GM19438 (cell line): ENCODE results near the gene SLC17A5.
"Not testable (repeated sequence)": the region's sequence is repeated elsewhere in the genome, so short reads cannot be mapped to it uniquely, and the experiment has no call there.

Experiments
- ATAC-seq: cut with Tn5 transposase; IDR thresholded peaks from one replicate; pipeline ENCODE4 v1.9.1; 2021; ENCODE audit warnings: low read depth; ENCODE audit not compliant: unreplicated experiment

The SLC17A5 gene

GRCh38 chr6:73653571-73654424, at the start of gene SLC17A5:
Gene SLC17A5 (minus strand): TSS chr6:73653992. CDS start chr6:73653886, 106 bp downstream.
- peak; percentile 80 for ATAC-seq

GRCh38 chr6:73703466-73703865, 49.7 kb upstream of the SLC17A5 start:
- ATAC-seq, result no peak

GRCh38 chr6:73702444-73702843, 48.7 kb upstream of the SLC17A5 start:
- no peak for ATAC-seq

- ATAC-seq, result no peak
Measured at GRCh38 chr6:73699676-73700459, 46.1 kb upstream of the SLC17A5 start.

- ATAC-seq, result no peak
Measured at GRCh38 chr6:73696966-73697655, 43.3 kb upstream of the SLC17A5 start.

GRCh38 chr6:73695619-73696421, 42.0 kb upstream of the SLC17A5 start, which contains the start of gene CD109:
Gene CD109 (plus strand): TSS chr6:73696203. CDS start chr6:73696216, 13 bp downstream.
- peak; percentile 54 for ATAC-seq

GRCh38 chr6:73694711-73695411, 41.1 kb upstream of the SLC17A5 start:
- no peak for ATAC-seq

- no peak for ATAC-seq
Measured at GRCh38 chr6:73691512-73691911, 37.7 kb upstream of the SLC17A5 start.

GRCh38 chr6:73690056-73690455, 36.3 kb upstream of the SLC17A5 start:
- no peak for ATAC-seq

- no peak for ATAC-seq
Measured at GRCh38 chr6:73688351-73688750, 34.6 kb upstream of the SLC17A5 start.

- not testable (repeated sequence) for ATAC-seq
Measured at GRCh38 chr6:73683574-73683973, 29.8 kb upstream of the SLC17A5 start.

GRCh38 chr6:73680289-73680918, 26.6 kb upstream of the SLC17A5 start:
- ATAC-seq, result no peak

- ATAC-seq, result not testable (repeated sequence)
Measured at GRCh38 chr6:73679846-73680245, 26.1 kb upstream of the SLC17A5 start.

- ATAC-seq, result no peak
Measured at GRCh38 chr6:73679009-73679408, 25.2 kb upstream of the SLC17A5 start.

- peak; percentile 97 for ATAC-seq
Measured at GRCh38 chr6:73675466-73676098, 21.8 kb upstream of the SLC17A5 start.

GRCh38 chr6:73671911-73672685, 18.3 kb upstream of the SLC17A5 start:
- ATAC-seq, result no peak

- ATAC-seq, result no peak
Measured at GRCh38 chr6:73669005-73669404, 15.2 kb upstream of the SLC17A5 start.

- ATAC-seq, result no peak
Measured at GRCh38 chr6:73667798-73668197, 14.0 kb upstream of the SLC17A5 start.
